Memory B cell (primary cell): Measurements from ENCODE around the gene PCNT.

Source experiments
- ATAC-seq: fragments of 150-1000 bp; cut with Tn5 transposase; 2 replicates; pipeline ENCODE4 v1.10.0; 2021; ENCODE audit warnings: low read depth, mild to moderate bottlenecking, moderate library complexity
- DNase-seq, 2 donors: peaks; one replicate each; pipeline ENCODE4 v3.0.0; 2022; ENCODE audit warnings: low spot score in 2 of 2
- H3K27ac Mint-ChIP-seq: one replicate; pipeline ENCODE4 v1.8.0; 2022; ENCODE audit warnings: mild to moderate bottlenecking, moderate library complexity, mixed read lengths
- H3K27me3 Mint-ChIP-seq: one replicate; pipeline ENCODE4 v1.8.0; 2022; ENCODE audit warnings: mixed read lengths
- H3K36me3 Mint-ChIP-seq: one replicate; pipeline ENCODE4 v1.8.0; 2022; ENCODE audit warnings: mild to moderate bottlenecking, mixed read lengths
- H3K4me1 Mint-ChIP-seq: one replicate; pipeline ENCODE4 v1.8.0; 2022; ENCODE audit warnings: mixed read lengths
- H3K4me3 Mint-ChIP-seq: one replicate; pipeline ENCODE4 v1.8.0; 2022; ENCODE audit warnings: mild to moderate bottlenecking, moderate library complexity, mixed read lengths
- H3K9me3 Mint-ChIP-seq: one replicate; pipeline ENCODE4 v1.8.0; 2022; ENCODE audit warnings: mixed read lengths

The PCNT gene

GRCh38 chr21:46482846-46483231, 158.9 kb downstream of the PCNT start:
- Mint-ChIP-seq H3K9me3 (no peaks in the 10 kb centered on the region), H3K27ac (no peak overlapping the region), H3K4me1 (peaks cover 9% of the 10 kb centered on the region), H3K27me3 (no peaks in the 10 kb centered on the region), H3K4me3 (no peak overlapping the region), H3K36me3 (peaks cover 13% of the 10 kb centered on the region)
- DNase-seq (no peak), ATAC-seq (no peak)

DNA sequence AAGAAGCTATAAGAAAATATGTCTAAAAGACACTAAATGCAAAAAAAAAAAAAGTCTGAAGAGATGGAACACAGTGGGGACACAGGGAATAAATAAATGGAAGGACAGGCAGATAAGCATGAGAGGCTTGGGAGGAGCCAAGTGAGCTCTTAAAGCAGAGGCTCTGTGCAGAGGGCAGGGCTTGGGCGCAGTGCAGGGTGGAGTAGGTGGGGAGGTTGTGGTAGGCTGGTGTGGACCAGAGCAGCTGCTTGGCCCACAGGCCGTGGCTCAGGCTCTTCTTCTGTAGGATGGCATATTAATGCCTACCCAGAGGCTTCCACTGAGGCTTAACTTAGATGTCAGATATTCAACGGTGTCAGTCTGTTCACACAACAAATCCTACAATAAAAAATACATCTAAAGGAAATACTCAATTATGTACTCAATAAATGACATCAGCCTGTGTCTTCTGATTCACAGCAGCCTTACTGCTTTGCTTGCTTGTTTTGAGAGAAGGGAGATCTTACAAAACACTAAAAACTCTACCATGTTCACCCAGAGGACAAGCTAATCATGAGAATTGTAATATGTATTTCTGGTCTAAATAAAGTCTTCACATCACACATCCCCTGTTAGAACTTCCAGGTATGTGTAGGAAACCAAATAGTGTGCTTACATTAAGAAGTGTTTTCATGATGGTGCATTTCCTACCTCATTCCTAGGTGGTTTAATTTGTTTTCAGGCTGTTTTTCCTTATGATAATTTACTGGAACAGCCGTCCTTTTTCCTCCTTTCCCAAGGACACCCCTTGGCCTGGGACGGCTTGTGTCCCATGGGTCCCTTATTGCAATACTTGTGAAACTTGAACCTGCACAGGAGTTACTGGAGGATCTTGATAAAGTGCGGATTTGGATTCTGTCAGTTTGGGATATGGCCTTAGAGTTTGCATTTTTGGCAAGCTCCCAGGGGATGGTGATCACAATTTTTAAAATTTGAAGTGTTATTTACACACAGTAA, 159.6 kb downstream of the PCNT start:
- peaks cover 13% of the 10 kb centered on the region for H3K36me3 Mint-ChIP-seq
- ATAC-seq (no peak), DNase-seq (no peak)
- H3K4me3 Mint-ChIP-seq, result no peak overlapping the region
- H3K9me3 Mint-ChIP-seq, result no peaks in the 10 kb centered on the region
- peaks cover 9% of the 10 kb centered on the region for H3K4me1 Mint-ChIP-seq
- H3K27me3 Mint-ChIP-seq, result no peaks in the 10 kb centered on the region
- H3K27ac Mint-ChIP-seq, result no peak overlapping the region

- DNase-seq, result no peak
- Mint-ChIP-seq H3K4me3 (no peak overlapping the region), H3K27me3 (no peaks in the 10 kb centered on the region), H3K9me3 (no peaks in the 10 kb centered on the region), H3K27ac (no peak overlapping the region), H3K4me1 (peaks cover 5% of the 10 kb centered on the region), H3K36me3 (peaks cover 12% of the 10 kb centered on the region)
- ATAC-seq, result no peak
Observed at GRCh38 chr21:46486481-46487126, 162.6 kb downstream of the PCNT start.

- DNase-seq, result no peak
- no peaks in the 10 kb centered on the region for H3K27me3 Mint-ChIP-seq
- no peak overlapping the region for H3K4me3 Mint-ChIP-seq
- no peak overlapping the region for H3K27ac Mint-ChIP-seq
- no peak for ATAC-seq
- H3K4me1 Mint-ChIP-seq, result no peaks in the 10 kb centered on the region
- peaks cover 33% of the 10 kb centered on the region for H3K36me3 Mint-ChIP-seq
- peaks cover 4% of the 10 kb centered on the region for H3K9me3 Mint-ChIP-seq
Observed at GRCh38 chr21:46489162-46489663, 165.3 kb downstream of the PCNT start.

GRCh38 chr21:46489800-46490199, 165.8 kb downstream of the PCNT start:
- peaks cover 35% of the 10 kb centered on the region for H3K36me3 Mint-ChIP-seq
- H3K9me3 Mint-ChIP-seq, result peaks cover 4% of the 10 kb centered on the region
- ATAC-seq (no peak), DNase-seq (no peak)
- H3K4me3 Mint-ChIP-seq, result no peak overlapping the region
- H3K27me3 Mint-ChIP-seq, result no peaks in the 10 kb centered on the region
- H3K4me1 Mint-ChIP-seq, result no peaks in the 10 kb centered on the region
- no peak overlapping the region for H3K27ac Mint-ChIP-seq

GRCh38 chr21:46491553-46491952, 167.6 kb downstream of the PCNT start:
- ATAC-seq, result no peak
- peaks cover 4% of the 10 kb centered on the region for H3K9me3 Mint-ChIP-seq
- H3K4me1 Mint-ChIP-seq, result no peaks in the 10 kb centered on the region
- no peak for DNase-seq
- no peaks in the 10 kb centered on the region for H3K27me3 Mint-ChIP-seq
- H3K4me3 Mint-ChIP-seq, result no peak overlapping the region
- no peak overlapping the region for H3K27ac Mint-ChIP-seq
- H3K36me3 Mint-ChIP-seq, result peaks cover 43% of the 10 kb centered on the region

- Mint-ChIP-seq H3K9me3 (peaks cover 4% of the 10 kb centered on the region), H3K4me3 (no peak overlapping the region), H3K36me3 (peaks cover 42% of the 10 kb centered on the region), H3K27ac (no peak overlapping the region), H3K4me1 (no peaks in the 10 kb centered on the region), H3K27me3 (no peaks in the 10 kb centered on the region)
- DNase-seq, result no peak
- no peak for ATAC-seq
Observed at GRCh38 chr21:46492851-46493250, 168.9 kb downstream of the PCNT start.

GRCh38 chr21:46493828-46494227, 169.9 kb downstream of the PCNT start:
- DNase-seq (no peak), ATAC-seq (no peak)
- Mint-ChIP-seq H3K27me3 (no peaks in the 10 kb centered on the region), H3K4me3 (no peak overlapping the region), H3K4me1 (no peaks in the 10 kb centered on the region), H3K9me3 (peaks cover 4% of the 10 kb centered on the region), H3K27ac (no peak overlapping the region), H3K36me3 (peaks cover 45% of the 10 kb centered on the region)
